ENCODE data around the gene FBXO24. TPM values are rescaled to one million over a fixed set of nuclear protein-coding genes. Genes with fewer than 3 reads are reported as not detected.

Gene FBXO24
- total and polyA plus RNA-seq, 9 of the 15 experiments (the other 6 are each of a cell fraction or from before 2014, with no cell fraction given) = 0.17 to 0.95 (median 0.50) TPM

GRCh38 chr7:100538654-100539435 is 47.3 kb upstream of the FBXO24 start, which contains the start of gene AGFG2 (continued):
- TF ChIP-seq, protein P1, sequence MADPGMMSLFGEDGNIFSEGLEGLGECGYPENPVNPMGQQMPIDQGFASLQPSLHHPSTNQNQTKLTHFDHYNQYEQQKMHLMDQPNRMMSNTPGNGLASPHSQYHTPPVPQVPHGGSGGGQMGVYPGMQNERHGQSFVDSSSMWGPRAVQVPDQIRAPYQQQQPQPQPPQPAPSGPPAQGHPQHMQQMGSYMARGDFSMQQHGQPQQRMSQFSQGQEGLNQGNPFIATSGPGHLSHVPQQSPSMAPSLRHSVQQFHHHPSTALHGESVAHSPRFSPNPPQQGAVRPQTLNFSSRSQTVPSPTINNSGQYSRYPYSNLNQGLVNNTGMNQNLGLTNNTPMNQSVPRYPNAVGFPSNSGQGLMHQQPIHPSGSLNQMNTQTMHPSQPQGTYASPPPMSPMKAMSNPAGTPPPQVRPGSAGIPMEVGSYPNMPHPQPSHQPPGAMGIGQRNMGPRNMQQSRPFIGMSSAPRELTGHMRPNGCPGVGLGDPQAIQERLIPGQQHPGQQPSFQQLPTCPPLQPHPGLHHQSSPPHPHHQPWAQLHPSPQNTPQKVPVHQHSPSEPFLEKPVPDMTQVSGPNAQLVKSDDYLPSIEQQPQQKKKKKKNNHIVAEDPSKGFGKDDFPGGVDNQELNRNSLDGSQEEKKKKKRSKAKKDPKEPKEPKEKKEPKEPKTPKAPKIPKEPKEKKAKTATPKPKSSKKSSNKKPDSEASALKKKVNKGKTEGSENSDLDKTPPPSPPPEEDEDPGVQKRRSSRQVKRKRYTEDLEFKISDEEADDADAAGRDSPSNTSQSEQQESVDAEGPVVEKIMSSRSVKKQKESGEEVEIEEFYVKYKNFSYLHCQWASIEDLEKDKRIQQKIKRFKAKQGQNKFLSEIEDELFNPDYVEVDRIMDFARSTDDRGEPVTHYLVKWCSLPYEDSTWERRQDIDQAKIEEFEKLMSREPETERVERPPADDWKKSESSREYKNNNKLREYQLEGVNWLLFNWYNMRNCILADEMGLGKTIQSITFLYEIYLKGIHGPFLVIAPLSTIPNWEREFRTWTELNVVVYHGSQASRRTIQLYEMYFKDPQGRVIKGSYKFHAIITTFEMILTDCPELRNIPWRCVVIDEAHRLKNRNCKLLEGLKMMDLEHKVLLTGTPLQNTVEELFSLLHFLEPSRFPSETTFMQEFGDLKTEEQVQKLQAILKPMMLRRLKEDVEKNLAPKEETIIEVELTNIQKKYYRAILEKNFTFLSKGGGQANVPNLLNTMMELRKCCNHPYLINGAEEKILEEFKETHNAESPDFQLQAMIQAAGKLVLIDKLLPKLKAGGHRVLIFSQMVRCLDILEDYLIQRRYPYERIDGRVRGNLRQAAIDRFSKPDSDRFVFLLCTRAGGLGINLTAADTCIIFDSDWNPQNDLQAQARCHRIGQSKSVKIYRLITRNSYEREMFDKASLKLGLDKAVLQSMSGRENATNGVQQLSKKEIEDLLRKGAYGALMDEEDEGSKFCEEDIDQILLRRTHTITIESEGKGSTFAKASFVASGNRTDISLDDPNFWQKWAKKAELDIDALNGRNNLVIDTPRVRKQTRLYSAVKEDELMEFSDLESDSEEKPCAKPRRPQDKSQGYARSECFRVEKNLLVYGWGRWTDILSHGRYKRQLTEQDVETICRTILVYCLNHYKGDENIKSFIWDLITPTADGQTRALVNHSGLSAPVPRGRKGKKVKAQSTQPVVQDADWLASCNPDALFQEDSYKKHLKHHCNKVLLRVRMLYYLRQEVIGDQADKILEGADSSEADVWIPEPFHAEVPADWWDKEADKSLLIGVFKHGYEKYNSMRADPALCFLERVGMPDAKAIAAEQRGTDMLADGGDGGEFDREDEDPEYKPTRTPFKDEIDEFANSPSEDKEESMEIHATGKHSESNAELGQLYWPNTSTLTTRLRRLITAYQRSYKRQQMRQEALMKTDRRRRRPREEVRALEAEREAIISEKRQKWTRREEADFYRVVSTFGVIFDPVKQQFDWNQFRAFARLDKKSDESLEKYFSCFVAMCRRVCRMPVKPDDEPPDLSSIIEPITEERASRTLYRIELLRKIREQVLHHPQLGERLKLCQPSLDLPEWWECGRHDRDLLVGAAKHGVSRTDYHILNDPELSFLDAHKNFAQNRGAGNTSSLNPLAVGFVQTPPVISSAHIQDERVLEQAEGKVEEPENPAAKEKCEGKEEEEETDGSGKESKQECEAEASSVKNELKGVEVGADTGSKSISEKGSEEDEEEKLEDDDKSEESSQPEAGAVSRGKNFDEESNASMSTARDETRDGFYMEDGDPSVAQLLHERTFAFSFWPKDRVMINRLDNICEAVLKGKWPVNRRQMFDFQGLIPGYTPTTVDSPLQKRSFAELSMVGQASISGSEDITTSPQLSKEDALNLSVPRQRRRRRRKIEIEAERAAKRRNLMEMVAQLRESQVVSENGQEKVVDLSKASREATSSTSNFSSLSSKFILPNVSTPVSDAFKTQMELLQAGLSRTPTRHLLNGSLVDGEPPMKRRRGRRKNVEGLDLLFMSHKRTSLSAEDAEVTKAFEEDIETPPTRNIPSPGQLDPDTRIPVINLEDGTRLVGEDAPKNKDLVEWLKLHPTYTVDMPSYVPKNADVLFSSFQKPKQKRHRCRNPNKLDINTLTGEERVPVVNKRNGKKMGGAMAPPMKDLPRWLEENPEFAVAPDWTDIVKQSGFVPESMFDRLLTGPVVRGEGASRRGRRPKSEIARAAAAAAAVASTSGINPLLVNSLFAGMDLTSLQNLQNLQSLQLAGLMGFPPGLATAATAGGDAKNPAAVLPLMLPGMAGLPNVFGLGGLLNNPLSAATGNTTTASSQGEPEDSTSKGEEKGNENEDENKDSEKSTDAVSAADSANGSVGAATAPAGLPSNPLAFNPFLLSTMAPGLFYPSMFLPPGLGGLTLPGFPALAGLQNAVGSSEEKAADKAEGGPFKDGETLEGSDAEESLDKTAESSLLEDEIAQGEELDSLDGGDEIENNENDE (IDR thresholded peaks at IDR 0.05; ENCODE audit: low read depth, low read length) = no peak
- TF ChIP-seq TRIM24 (IDR thresholded peaks at IDR 0.05) (peak in 1 of 2 experiments; percentile 64; a peak in 2 of 4 replicates), TARDBP (IDR thresholded peaks at IDR 0.05) (no peak), TFAM (CRISPR knock-in tag; conservative IDR thresholded peaks at IDR 0.05) (no peak), RB1 (IDR thresholded peaks at IDR 0.05; ENCODE audit: low read depth) (peak; percentile 58; the same call in 1 of the 2 replicates), TCF7L2 (IDR thresholded peaks at IDR 0.05; ENCODE audit: low read depth, low read length) (peak; percentile 72), RNF2 (IDR thresholded peaks at IDR 0.05) (peak; percentile 62; the same call in 1 of the 2 replicates), ZNF76 (CRISPR knock-in tag; IDR thresholded peaks at IDR 0.05; ENCODE audit: borderline replicate concordance) (peak; percentile 62; the same call in 1 of the 2 replicates), ZKSCAN3 (CRISPR knock-in tag; IDR thresholded peaks at IDR 0.05) (no peak), TAF9B (IDR thresholded peaks at IDR 0.05; ENCODE audit: partially characterized antibody) (no peak), POLR2A (conservative IDR thresholded peaks at IDR 0.05) (peak; percentile 87), BHLHE40 (IDR thresholded peaks at IDR 0.05; ENCODE audit: low read length) (peak; percentile 93)
- TF ChIP-seq, protein P2, sequence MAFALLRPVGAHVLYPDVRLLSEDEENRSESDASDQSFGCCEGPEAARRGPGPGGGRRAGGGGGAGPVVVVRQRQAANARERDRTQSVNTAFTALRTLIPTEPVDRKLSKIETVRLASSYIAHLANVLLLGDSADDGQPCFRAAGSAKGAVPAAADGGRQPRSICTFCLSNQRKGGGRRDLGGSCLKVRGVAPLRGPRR (CRISPR knock-in tag; IDR thresholded peaks at IDR 0.05) = no peak
- TF ChIP-seq, protein P3, sequence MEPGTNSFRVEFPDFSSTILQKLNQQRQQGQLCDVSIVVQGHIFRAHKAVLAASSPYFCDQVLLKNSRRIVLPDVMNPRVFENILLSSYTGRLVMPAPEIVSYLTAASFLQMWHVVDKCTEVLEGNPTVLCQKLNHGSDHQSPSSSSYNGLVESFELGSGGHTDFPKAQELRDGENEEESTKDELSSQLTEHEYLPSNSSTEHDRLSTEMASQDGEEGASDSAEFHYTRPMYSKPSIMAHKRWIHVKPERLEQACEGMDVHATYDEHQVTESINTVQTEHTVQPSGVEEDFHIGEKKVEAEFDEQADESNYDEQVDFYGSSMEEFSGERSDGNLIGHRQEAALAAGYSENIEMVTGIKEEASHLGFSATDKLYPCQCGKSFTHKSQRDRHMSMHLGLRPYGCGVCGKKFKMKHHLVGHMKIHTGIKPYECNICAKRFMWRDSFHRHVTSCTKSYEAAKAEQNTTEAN (CRISPR knock-in tag; IDR thresholded peaks at IDR 0.05) = no peak
- TF ChIP-seq, protein P4, sequence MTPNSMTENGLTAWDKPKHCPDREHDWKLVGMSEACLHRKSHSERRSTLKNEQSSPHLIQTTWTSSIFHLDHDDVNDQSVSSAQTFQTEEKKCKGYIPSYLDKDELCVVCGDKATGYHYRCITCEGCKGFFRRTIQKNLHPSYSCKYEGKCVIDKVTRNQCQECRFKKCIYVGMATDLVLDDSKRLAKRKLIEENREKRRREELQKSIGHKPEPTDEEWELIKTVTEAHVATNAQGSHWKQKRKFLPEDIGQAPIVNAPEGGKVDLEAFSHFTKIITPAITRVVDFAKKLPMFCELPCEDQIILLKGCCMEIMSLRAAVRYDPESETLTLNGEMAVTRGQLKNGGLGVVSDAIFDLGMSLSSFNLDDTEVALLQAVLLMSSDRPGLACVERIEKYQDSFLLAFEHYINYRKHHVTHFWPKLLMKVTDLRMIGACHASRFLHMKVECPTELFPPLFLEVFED (CRISPR knock-in tag; conservative IDR thresholded peaks at IDR 0.05) = peak; percentile 93
